Fibroblast of the aortic adventitia (primary cell): ENCODE data around the gene TMEM213. TPM values are rescaled to one million over a fixed set of nuclear protein-coding genes. Genes with fewer than 3 reads are reported as not detected.
A peak's percentile ranks its signal among the peaks of the same experiment; 100 is the strongest.

Source experiments
- DNase-seq: peaks from one replicate; pipeline ENCODE4 v3.0.0-alpha.2; 2010; ENCODE audit warnings: low read depth
- H3K4me3 ChIP-seq: 2 replicates; pipeline ENCODE4 v1.5.1; 2011; ENCODE audit warnings: low read depth, mild to moderate bottlenecking, control low read depth, low read length, moderate library complexity
- CTCF ChIP-seq: IDR thresholded peaks from 2 replicates; pipeline ENCODE4 v1.5.1; 2011; ENCODE audit warnings: mild to moderate bottlenecking, low read length, control low read depth, inconsistent platforms; ENCODE audit not compliant: insufficient read depth
- total RNA-seq: library from RNA; depleted of rRNA; stranded (reverse); fragments of >200 nt; gene quantifications from 2 replicates; pipeline ENCODE4 v1.2.3, GENCODE V29; 2012; ENCODE audit warnings: low replicate concordance

Gene TMEM213
- total RNA-seq, 1 donor: not detected

- H3K4me3 ChIP-seq: no peak overlapping the region
- no peak for TF ChIP-seq CTCF
- DNase-seq: no peak
These were observed 24.6 kb upstream of the TMEM213 start for GRCh38 chr7:138773176-138773575.

GRCh38 chr7:138773817-138774216 lies 24.0 kb upstream of the TMEM213 start:
- no peak for TF ChIP-seq CTCF
- H3K4me3 ChIP-seq: no peak overlapping the region
- DNase-seq: no peak

- DNase-seq: no peak
- no peak for TF ChIP-seq CTCF
- no peak overlapping the region for H3K4me3 ChIP-seq
These were observed 21.5 kb upstream of the TMEM213 start for GRCh38 chr7:138776166-138776833.

GRCh38 chr7:138781004-138781403 lies 16.8 kb upstream of the TMEM213 start:
- H3K4me3 ChIP-seq: no peak overlapping the region
- no peak for TF ChIP-seq CTCF
- DNase-seq: no peak

GRCh38 chr7:138784692-138785091 lies 13.1 kb upstream of the TMEM213 start:
- DNase-seq: peak; percentile 4
- no peak overlapping the region for H3K4me3 ChIP-seq
- no peak for TF ChIP-seq CTCF

GRCh38 chr7:138785587-138786437 lies 12.0 kb upstream of the TMEM213 start:
- peak; percentile 40 for DNase-seq
- H3K4me3 ChIP-seq: no peak overlapping the region
- no peak for TF ChIP-seq CTCF
